Measurements from ENCODE around the gene CARD14. TPM values are rescaled to one million over a fixed set of nuclear protein-coding genes. Genes with fewer than 3 reads are reported as not detected.

CARD14 gene
- total and polyA plus RNA-seq, 4 donors: 0.13 to 0.55 (median 0.35) TPM

- Histone ChIP-seq H3K4me3 (ENCODE audit: low read length in 2 of 2) (no peak overlapping the region), H3K27me3 (ENCODE audit: control insufficient read depth in 1 of 2, insufficient read depth in 2 of 2, low read length in 1 of 2) (no peaks in the 10 kb centered on the region), H3K36me3 (ENCODE audit: control insufficient read depth in 1 of 2, insufficient read depth in 2 of 2, low read length in 1 of 2) (no peaks in the 10 kb centered on the region), H3K9me3 (ENCODE audit: control insufficient read depth, low read length) (no peaks in the 10 kb centered on the region), H3K4me1 (ENCODE audit: control insufficient read depth in 1 of 2, insufficient read depth in 2 of 2, low read length in 2 of 2) (no peaks in the 10 kb centered on the region), H3K27ac (ENCODE audit: low read depth in 1 of 2, low read length in 2 of 2) (no peak overlapping the region)
- 26 to 27% methylated on average over 3 of the region's 3 CpGs for WGBS, 2 donors
- ATAC-seq (ENCODE audit: low FRiP score) (no peak), DNase-seq (no peak)
- intact Hi-C loops (cut with DNase I): no loop called here
These were observed 9.3 kb upstream of the CARD14 start for GRCh38 chr17:80160536-80160935.

GRCh38 chr17:80163336-80163735 lies 6.5 kb upstream of the CARD14 start:
- Histone ChIP-seq H3K4me1 (ENCODE audit: control insufficient read depth in 1 of 2, insufficient read depth in 2 of 2, low read length in 2 of 2) (no peaks in the 10 kb centered on the region), H3K36me3 (ENCODE audit: control insufficient read depth in 1 of 2, insufficient read depth in 2 of 2, low read length in 1 of 2) (no peaks in the 10 kb centered on the region), H3K27me3 (ENCODE audit: control insufficient read depth in 1 of 2, insufficient read depth in 2 of 2, low read length in 1 of 2) (no peaks in the 10 kb centered on the region), H3K27ac (ENCODE audit: low read depth in 1 of 2, low read length in 2 of 2) (no peak overlapping the region), H3K4me3 (ENCODE audit: low read length in 2 of 2) (no peak overlapping the region), H3K9me3 (ENCODE audit: control insufficient read depth, low read length) (no peaks in the 10 kb centered on the region)
- 85 to 92% methylated on average over 4 of the region's 4 CpGs for WGBS, 2 donors
- DNase-seq: no peak
- no peak for ATAC-seq (ENCODE audit: low FRiP score)
- intact Hi-C loops (cut with DNase I): no loop called here

- no peak overlapping the region for H3K4me3 ChIP-seq (ENCODE audit: low read length in 2 of 2)
- no peak for ATAC-seq (ENCODE audit: low FRiP score)
- WGBS, 2 donors: 77 to 86% methylated on average over 11 of the region's 11 CpGs
- H3K9me3 ChIP-seq (ENCODE audit: control insufficient read depth, low read length): no peaks in the 10 kb centered on the region
- no peaks in the 10 kb centered on the region for H3K36me3 ChIP-seq (ENCODE audit: control insufficient read depth in 1 of 2, insufficient read depth in 2 of 2, low read length in 1 of 2)
- intact Hi-C loops (cut with DNase I): no loop called here
- no peak for DNase-seq
- H3K27ac ChIP-seq (ENCODE audit: low read depth in 1 of 2, low read length in 2 of 2): no peak overlapping the region
- H3K27me3 ChIP-seq (ENCODE audit: control insufficient read depth in 1 of 2, insufficient read depth in 2 of 2, low read length in 1 of 2): no peaks in the 10 kb centered on the region
- H3K4me1 ChIP-seq (ENCODE audit: control insufficient read depth in 1 of 2, insufficient read depth in 2 of 2, low read length in 2 of 2): no peaks in the 10 kb centered on the region
These were observed 5.6 kb upstream of the CARD14 start for GRCh38 chr17:80164185-80164584.

- intact Hi-C loops (cut with DNase I): no loop called here
- no peak overlapping the region for H3K4me3 ChIP-seq (ENCODE audit: low read length in 2 of 2)
- no peak for ATAC-seq (ENCODE audit: low FRiP score)
These were observed 3.4 kb upstream of the CARD14 start for GRCh38 chr17:80166446-80166845.

GRCh38 chr17:80168371-80168770 lies 1.5 kb upstream of the CARD14 start:
- H3K27me3 ChIP-seq (ENCODE audit: control insufficient read depth in 1 of 2, insufficient read depth in 2 of 2, low read length in 1 of 2): no peaks in the 10 kb centered on the region
- intact Hi-C loops (cut with DNase I): no loop called here
- no peak for DNase-seq
- H3K4me1 ChIP-seq (ENCODE audit: control insufficient read depth in 1 of 2, insufficient read depth in 2 of 2, low read length in 2 of 2): no peaks in the 10 kb centered on the region
- no peaks in the 10 kb centered on the region for H3K36me3 ChIP-seq (ENCODE audit: control insufficient read depth in 1 of 2, insufficient read depth in 2 of 2, low read length in 1 of 2)
- no peaks in the 10 kb centered on the region for H3K9me3 ChIP-seq (ENCODE audit: control insufficient read depth, low read length)
- no peak for ATAC-seq (ENCODE audit: low FRiP score)
- no peak overlapping the region for H3K4me3 ChIP-seq (ENCODE audit: low read length in 2 of 2)
- H3K27ac ChIP-seq (ENCODE audit: low read depth in 1 of 2, low read length in 2 of 2): no peak overlapping the region
- whole genome bisulfite sequencing, 2 donors: 43 to 58% methylated on average over 5 of the region's 5 CpGs

More at GRCh38 chr17:80166446-80166845, 3.4 kb upstream of the CARD14 start:
- Histone ChIP-seq H3K9me3 (ENCODE audit: control insufficient read depth, low read length) (no peaks in the 10 kb centered on the region), H3K27ac (ENCODE audit: low read depth in 1 of 2, low read length in 2 of 2) (no peak overlapping the region), H3K27me3 (ENCODE audit: control insufficient read depth in 1 of 2, insufficient read depth in 2 of 2, low read length in 1 of 2) (no peaks in the 10 kb centered on the region), H3K4me1 (ENCODE audit: control insufficient read depth in 1 of 2, insufficient read depth in 2 of 2, low read length in 2 of 2) (no peaks in the 10 kb centered on the region), H3K36me3 (ENCODE audit: control insufficient read depth in 1 of 2, insufficient read depth in 2 of 2, low read length in 1 of 2) (no peaks in the 10 kb centered on the region)
- 90% methylated on average over 6 of the region's 6 CpGs for WGBS, 2 donors
- no peak for DNase-seq

GRCh38 chr17:80169107-80169506 lies 723 bp upstream of the CARD14 start:
- intact Hi-C loops (cut with DNase I): no loop called here
- WGBS, 2 donors: 94 to 95% methylated on average over 5 of the region's 5 CpGs
- H3K4me1 ChIP-seq (ENCODE audit: control insufficient read depth in 1 of 2, insufficient read depth in 2 of 2, low read length in 2 of 2): no peaks in the 10 kb centered on the region

GRCh38 chr17:80171681-80172080 lies 1.9 kb downstream of the CARD14 start:
- no peaks in the 10 kb centered on the region for H3K4me1 ChIP-seq (ENCODE audit: control insufficient read depth in 1 of 2, insufficient read depth in 2 of 2, low read length in 2 of 2)
- DNase-seq (no peak), ATAC-seq (ENCODE audit: low FRiP score) (no peak)
- intact Hi-C loops (cut with DNase I): no loop called here
- no peaks in the 10 kb centered on the region for H3K9me3 ChIP-seq (ENCODE audit: control insufficient read depth, low read length)
- no peaks in the 10 kb centered on the region for H3K36me3 ChIP-seq (ENCODE audit: control insufficient read depth in 1 of 2, insufficient read depth in 2 of 2, low read length in 1 of 2)
- H3K27me3 ChIP-seq (ENCODE audit: control insufficient read depth in 1 of 2, insufficient read depth in 2 of 2, low read length in 1 of 2): no peaks in the 10 kb centered on the region
- 88 to 89% methylated on average over 7 of the region's 7 CpGs for WGBS, 2 donors
- H3K27ac ChIP-seq (ENCODE audit: low read depth in 1 of 2, low read length in 2 of 2): no peak overlapping the region
- no peak overlapping the region for H3K4me3 ChIP-seq (ENCODE audit: low read length in 2 of 2)

More at GRCh38 chr17:80169107-80169506, 723 bp upstream of the CARD14 start:
- H3K9me3 ChIP-seq (ENCODE audit: control insufficient read depth, low read length): no peaks in the 10 kb centered on the region
- ATAC-seq (ENCODE audit: low FRiP score) (no peak), DNase-seq (no peak)
- H3K27ac ChIP-seq (ENCODE audit: low read depth in 1 of 2, low read length in 2 of 2): no peak overlapping the region
- H3K4me3 ChIP-seq (ENCODE audit: low read length in 2 of 2): no peak overlapping the region
- no peaks in the 10 kb centered on the region for H3K27me3 ChIP-seq (ENCODE audit: control insufficient read depth in 1 of 2, insufficient read depth in 2 of 2, low read length in 1 of 2)
- no peaks in the 10 kb centered on the region for H3K36me3 ChIP-seq (ENCODE audit: control insufficient read depth in 1 of 2, insufficient read depth in 2 of 2, low read length in 1 of 2)

GRCh38 chr17:80173126-80173525 lies 3.3 kb downstream of the CARD14 start:
- 79 to 89% methylated on average over 12 of the region's 12 CpGs for WGBS, 2 donors

GRCh38 chr17:80173916-80174315 lies 4.1 kb downstream of the CARD14 start:
- H3K4me1 ChIP-seq (ENCODE audit: control insufficient read depth in 1 of 2, insufficient read depth in 2 of 2, low read length in 2 of 2): no peaks in the 10 kb centered on the region
- WGBS, 2 donors: 94 to 95% methylated on average over 6 of the region's 6 CpGs
- ATAC-seq (ENCODE audit: low FRiP score): no peak
- DNase-seq: no peak
- no peaks in the 10 kb centered on the region for H3K27me3 ChIP-seq (ENCODE audit: control insufficient read depth in 1 of 2, insufficient read depth in 2 of 2, low read length in 1 of 2)
- intact Hi-C loops (cut with DNase I): no loop called here
- H3K9me3 ChIP-seq (ENCODE audit: control insufficient read depth, low read length): no peaks in the 10 kb centered on the region
- no peak overlapping the region for H3K4me3 ChIP-seq (ENCODE audit: low read length in 2 of 2)
- H3K36me3 ChIP-seq (ENCODE audit: control insufficient read depth in 1 of 2, insufficient read depth in 2 of 2, low read length in 1 of 2): no peaks in the 10 kb centered on the region
- H3K27ac ChIP-seq (ENCODE audit: low read depth in 1 of 2, low read length in 2 of 2): no peak overlapping the region

More at GRCh38 chr17:80173126-80173525, 3.3 kb downstream of the CARD14 start:
- H3K27ac ChIP-seq (ENCODE audit: low read depth in 1 of 2, low read length in 2 of 2): no peak overlapping the region
- ATAC-seq (ENCODE audit: low FRiP score) (no peak), DNase-seq (no peak)
- no peaks in the 10 kb centered on the region for H3K27me3 ChIP-seq (ENCODE audit: control insufficient read depth in 1 of 2, insufficient read depth in 2 of 2, low read length in 1 of 2)
- no peaks in the 10 kb centered on the region for H3K9me3 ChIP-seq (ENCODE audit: control insufficient read depth, low read length)
- no peaks in the 10 kb centered on the region for H3K36me3 ChIP-seq (ENCODE audit: control insufficient read depth in 1 of 2, insufficient read depth in 2 of 2, low read length in 1 of 2)
- intact Hi-C loops (cut with DNase I): no loop called here
- no peak overlapping the region for H3K4me3 ChIP-seq (ENCODE audit: low read length in 2 of 2)
- H3K4me1 ChIP-seq (ENCODE audit: control insufficient read depth in 1 of 2, insufficient read depth in 2 of 2, low read length in 2 of 2): no peaks in the 10 kb centered on the region
